ENCODE data around the gene DUS3L.

- TF ChIP-seq POLR2A (IDR thresholded peaks at IDR 0.05): no peak
- TF ChIP-seq CTCF (IDR thresholded peaks at IDR 0.05): no peak
Observed at GRCh38 chr19:5751709-5752108, 39.3 kb downstream of the DUS3L start.
